Suprapubic skin (tissue), 4 donors: ENCODE measurements around the gene ANKRD63.

Experiments used
- EP300 ChIP-seq: sonication (generic); formaldehyde crosslinking; IDR thresholded peaks from one replicate; pipeline ENCODE4 v1.6.1; 2017; ENCODE audit warnings: antibody characterized with exemption
- POLR2A ChIP-seq, 2 donors: fragments of 450-650 bp; IDR thresholded peaks; one replicate each; pipeline ENCODE4 v1.6.1; 2017; ENCODE audit warnings: antibody characterized with exemption in 2 of 2, mild to moderate bottlenecking in 2 of 2, moderate library complexity in 2 of 2
- POLR2AphosphoS5 ChIP-seq, 3 donors: sonication (generic); formaldehyde crosslinking; IDR thresholded peaks; one replicate each; pipeline ENCODE4 v1.6.1; 2017; ENCODE audit warnings: antibody characterized with exemption in 3 of 3
- TF ChIP-seq, protein P1 (sequence below), 2 donors: fragments of 200-600 bp in 1 of 2; fragments of 450-650 bp in 1 of 2; sonication (generic) in 1 of 2; IDR thresholded peaks; one replicate each; pipeline ENCODE4 v1.5.1; 2016 to 2019; ENCODE audit warnings: antibody characterized with exemption in 2 of 2, mild to moderate bottlenecking in 1 of 2, moderate library complexity in 1 of 2

GRCh38 chr15:40323239-40323952 is 40.5 kb upstream of the ANKRD63 start, which contains the start of gene INAFM2:
- TF ChIP-seq, protein P1, sequence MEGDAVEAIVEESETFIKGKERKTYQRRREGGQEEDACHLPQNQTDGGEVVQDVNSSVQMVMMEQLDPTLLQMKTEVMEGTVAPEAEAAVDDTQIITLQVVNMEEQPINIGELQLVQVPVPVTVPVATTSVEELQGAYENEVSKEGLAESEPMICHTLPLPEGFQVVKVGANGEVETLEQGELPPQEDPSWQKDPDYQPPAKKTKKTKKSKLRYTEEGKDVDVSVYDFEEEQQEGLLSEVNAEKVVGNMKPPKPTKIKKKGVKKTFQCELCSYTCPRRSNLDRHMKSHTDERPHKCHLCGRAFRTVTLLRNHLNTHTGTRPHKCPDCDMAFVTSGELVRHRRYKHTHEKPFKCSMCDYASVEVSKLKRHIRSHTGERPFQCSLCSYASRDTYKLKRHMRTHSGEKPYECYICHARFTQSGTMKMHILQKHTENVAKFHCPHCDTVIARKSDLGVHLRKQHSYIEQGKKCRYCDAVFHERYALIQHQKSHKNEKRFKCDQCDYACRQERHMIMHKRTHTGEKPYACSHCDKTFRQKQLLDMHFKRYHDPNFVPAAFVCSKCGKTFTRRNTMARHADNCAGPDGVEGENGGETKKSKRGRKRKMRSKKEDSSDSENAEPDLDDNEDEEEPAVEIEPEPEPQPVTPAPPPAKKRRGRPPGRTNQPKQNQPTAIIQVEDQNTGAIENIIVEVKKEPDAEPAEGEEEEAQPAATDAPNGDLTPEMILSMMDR (IDR thresholded peaks at IDR 0.05) = peak; percentile 5 to 64
- TF ChIP-seq POLR2A (IDR thresholded peaks at IDR 0.05) = peak in 1 of 2 donors; percentile 41
- TF ChIP-seq EP300 = no peak
- no peak for TF ChIP-seq POLR2AphosphoS5 (IDR thresholded peaks at IDR 0.05)
